Panc1 (cell line): ENCODE measurements around the gene FAM78A. TPM values are rescaled to one million over a fixed set of nuclear protein-coding genes. Genes with fewer than 3 reads are reported as not detected.
A peak's percentile ranks its signal among the peaks of the same experiment; 100 is the strongest.

Source experiments
- ATAC-seq: fragments of 200-7000 bp; cut with Tn5 transposase; 2 replicates; pipeline ENCODE4 v1.9.1; 2020; ENCODE audit warnings: mild to moderate bottlenecking, moderate library complexity
- BruUV-seq: library from RNA; stranded (reverse); fragments of 400-500 nt; replicated peaks from 2 replicates; lab custom pipeline; 2021; lab: Mats Ljungman, UMichigan
- CTCF ChIA-PET: fragments of 300-600 bp; sonication (Branson Sonifier 250); formaldehyde crosslinking; loops from one replicate; lab custom pipeline; 2022; ENCODE audit warnings: antibody characterized with exemption; lab: Charles Lee
- POLR2A ChIA-PET: fragments of 300-600 bp; sonication (Branson Sonifier 250); formaldehyde crosslinking; loops from one replicate; lab custom pipeline; 2022; ENCODE audit warnings: antibody characterized with exemption; lab: Charles Lee
- DNase-seq: peaks from one replicate; pipeline ENCODE4 v3.0.0-alpha.2; 2010; ENCODE audit warnings: low read depth, low spot score
- H3K27ac ChIP-seq: 2 replicates; pipeline ENCODE4 v1.5.1; 2011; ENCODE audit warnings: mild to moderate bottlenecking, low read length, inconsistent platforms
- H3K27me3 ChIP-seq: fragments of 200-500 bp; sonication (Bioruptor generic); 2 replicates; pipeline ENCODE4 v1.6.0; 2014; ENCODE audit warnings: low read length, inconsistent platforms; ENCODE audit not compliant: control insufficient read depth, insufficient read depth
- H3K36me3 ChIP-seq: fragments of 200-500 bp; sonication (Bioruptor generic); 2 replicates; pipeline ENCODE4 v1.5.1; 2014; ENCODE audit warnings: inconsistent platforms, mild to moderate bottlenecking, low read length, moderate library complexity; ENCODE audit not compliant: control insufficient read depth, insufficient read depth
- H3K4me1 ChIP-seq: 2 replicates; pipeline ENCODE4 v1.5.1; 2011; ENCODE audit warnings: inconsistent platforms, mild to moderate bottlenecking, low read length, moderate library complexity; ENCODE audit not compliant: control insufficient read depth, insufficient read depth
- H3K4me3 ChIP-seq, 2 experiments: 2 replicates each; pipeline ENCODE4 v1.5.1; 2011 to 2012; ENCODE audit warnings: low read depth in 2 of 2, low read length in 2 of 2, mild to moderate bottlenecking in 2 of 2, inconsistent platforms in 1 of 2, moderate library complexity in 1 of 2
- H3K9me3 ChIP-seq: fragments of 200-500 bp; sonication (Bioruptor generic); 2 replicates; pipeline ENCODE4 v1.5.1; 2014; ENCODE audit warnings: low read depth, mild to moderate bottlenecking, inconsistent platforms, low read length, moderate library complexity; ENCODE audit not compliant: control insufficient read depth, insufficient read depth
- POLR2AphosphoS5 ChIP-seq: IDR thresholded peaks from 2 replicates; pipeline ENCODE4 v1.6.1; 2012; ENCODE audit warnings: mild to moderate bottlenecking, low read depth, low read length, moderate library complexity
- REST ChIP-seq, 2 experiments: IDR thresholded peaks; 2 replicates each; pipeline ENCODE4 v1.6.1; 2011 to 2012; ENCODE audit warnings: low read depth in 2 of 2, control low read depth in 1 of 2, low read length in 1 of 2, mild to moderate bottlenecking in 1 of 2, moderate library complexity in 1 of 2; ENCODE audit not compliant: insufficient read depth in 1 of 2
- SIN3A ChIP-seq: IDR thresholded peaks from 2 replicates; pipeline ENCODE4 v1.6.1; 2012; ENCODE audit warnings: low read depth, mild to moderate bottlenecking, low read length, moderate library complexity, borderline replicate concordance; ENCODE audit not compliant: insufficient read depth
- TCF7L2 ChIP-seq: IDR thresholded peaks from 2 replicates; pipeline ENCODE4 v1.6.1; 2011; ENCODE audit warnings: mild to moderate bottlenecking, low read depth, low read length, inconsistent platforms
- in situ Hi-C: cut with HindIII; loops from 2 replicates; pipeline ENCODE4 v1.10.0; 2016; ENCODE audit warnings: low sequenced_read_pairs, low pct_unique_long_range_greater_than_20kb
- intact Hi-C: fragments of 100-400 bp; cut with micrococcal nuclease; formaldehyde crosslinking; loops from one replicate; pipeline ENCODE4 v1.10.0; 2022; ENCODE audit not compliant: unreplicated experiment
- total RNA-seq: library from RNA; stranded (reverse); gene quantifications from one replicate; pipeline ENCODE4 v1.2.1, GENCODE V29; 2021; ENCODE audit not compliant: unreplicated experiment
- TF ChIP-seq, protein P1 (sequence below): fragments of 450-650 bp; IDR thresholded peaks from 2 replicates; pipeline ENCODE4 v1.5.1; 2017; ENCODE audit warnings: mild to moderate bottlenecking

Gene FAM78A
- total RNA-seq, 1 experiment from 2014 or later = 0.59 TPM

DNA sequence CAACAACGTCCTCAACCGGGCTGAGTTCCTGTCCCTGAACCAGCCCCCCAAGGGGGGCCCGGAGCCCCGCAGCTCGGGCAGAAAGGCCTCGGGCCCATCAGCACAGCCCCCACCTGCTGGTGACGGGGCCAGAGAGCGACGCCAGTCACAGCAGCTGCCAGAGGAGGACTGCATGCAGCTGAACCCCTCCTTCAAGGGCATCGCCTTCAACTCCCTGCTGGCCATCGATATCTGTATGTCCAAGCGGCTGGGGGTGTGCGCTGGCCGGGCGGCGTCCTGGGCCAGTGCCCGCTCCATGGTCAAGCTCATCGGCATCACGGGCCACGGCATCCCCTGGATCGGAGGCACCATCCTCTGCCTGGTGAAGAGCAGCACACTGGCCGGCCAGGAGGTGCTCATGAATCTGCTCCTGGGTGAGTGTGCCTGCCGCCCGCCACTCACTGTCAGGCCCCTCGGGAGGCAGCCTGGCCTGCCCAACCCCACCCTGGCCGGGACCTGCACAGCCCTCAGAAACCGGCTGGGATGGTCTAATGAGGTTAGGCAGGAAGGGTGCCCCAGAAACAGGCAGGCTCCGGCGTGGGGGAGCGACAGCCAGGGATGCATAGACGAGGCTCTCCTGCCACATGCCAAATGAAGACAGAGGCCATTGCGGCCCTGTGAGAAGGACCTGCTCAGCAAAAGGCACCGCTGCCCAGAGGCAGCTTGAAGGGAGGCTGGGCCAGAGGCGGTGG lies 13.9 kb upstream of the FAM78A start:
- BruUV-seq = no TSS peak
- intact Hi-C loops = no loop called here
- no peak for DNase-seq
- in situ Hi-C loops = no loop called here
- H3K9me3 ChIP-seq = no peaks in the 10 kb centered on the region
- H3K4me1 ChIP-seq = no peaks in the 10 kb centered on the region; the same call in 1 of the 2 replicates
- ChIA-PET CTCF (interaction anchor here (0.6 kb wide), 1 partner anchor 244 kb away, joined by 3 read pairs; no protein-coding TSS in a partner anchor), POLR2A (no interaction called here)
- H3K36me3 ChIP-seq = no peaks in the 10 kb centered on the region
- peak overlapping the region; percentile 43 to 54 for H3K4me3 ChIP-seq
- peak overlapping the region; percentile 70 for H3K27ac ChIP-seq
- H3K27me3 ChIP-seq = no peaks in the 10 kb centered on the region
- TF ChIP-seq POLR2AphosphoS5 (no peak), REST (IDR thresholded peaks at IDR 0.05; ENCODE audit: insufficient read depth in 1 of 2, low read depth in 2 of 2, low read length in 1 of 2) (no peak), SIN3A (no peak; the same call in 1 of the 2 replicates), TCF7L2 (no peak)
- TF ChIP-seq, protein P1, sequence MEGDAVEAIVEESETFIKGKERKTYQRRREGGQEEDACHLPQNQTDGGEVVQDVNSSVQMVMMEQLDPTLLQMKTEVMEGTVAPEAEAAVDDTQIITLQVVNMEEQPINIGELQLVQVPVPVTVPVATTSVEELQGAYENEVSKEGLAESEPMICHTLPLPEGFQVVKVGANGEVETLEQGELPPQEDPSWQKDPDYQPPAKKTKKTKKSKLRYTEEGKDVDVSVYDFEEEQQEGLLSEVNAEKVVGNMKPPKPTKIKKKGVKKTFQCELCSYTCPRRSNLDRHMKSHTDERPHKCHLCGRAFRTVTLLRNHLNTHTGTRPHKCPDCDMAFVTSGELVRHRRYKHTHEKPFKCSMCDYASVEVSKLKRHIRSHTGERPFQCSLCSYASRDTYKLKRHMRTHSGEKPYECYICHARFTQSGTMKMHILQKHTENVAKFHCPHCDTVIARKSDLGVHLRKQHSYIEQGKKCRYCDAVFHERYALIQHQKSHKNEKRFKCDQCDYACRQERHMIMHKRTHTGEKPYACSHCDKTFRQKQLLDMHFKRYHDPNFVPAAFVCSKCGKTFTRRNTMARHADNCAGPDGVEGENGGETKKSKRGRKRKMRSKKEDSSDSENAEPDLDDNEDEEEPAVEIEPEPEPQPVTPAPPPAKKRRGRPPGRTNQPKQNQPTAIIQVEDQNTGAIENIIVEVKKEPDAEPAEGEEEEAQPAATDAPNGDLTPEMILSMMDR = no peak
- peak; percentile 59 for ATAC-seq

GRCh38 chr9:131289301-131290035 lies 13.2 kb upstream of the FAM78A start, which contains the start of gene PLPP7:
TSS of gene PLPP7 (plus strand) at chr9:131289723. CDS start at chr9:131289998, 275 bp downstream.
- in situ Hi-C loops (no loop called here), intact Hi-C loops (no loop called here)
- Histone ChIP-seq H3K27me3 (no peaks in the 10 kb centered on the region), H3K4me1 (no peaks in the 10 kb centered on the region; the same call in 1 of the 2 replicates), H3K36me3 (no peaks in the 10 kb centered on the region), H3K27ac (peak within 1 kb of the TSS; percentile 70), H3K4me3 (peak within 1 kb of the TSS; percentile 43 to 54), H3K9me3 (no peaks in the 10 kb centered on the region)
- ATAC-seq (peak; percentile 94), DNase-seq (no peak)
- TF ChIP-seq POLR2AphosphoS5 (no peak), REST (IDR thresholded peaks at IDR 0.05; ENCODE audit: insufficient read depth in 1 of 2, low read depth in 2 of 2, low read length in 1 of 2) (no peak), SIN3A (peak; percentile 32; the same call in 1 of the 2 replicates)
- POLR2A ChIA-PET = no interaction called here
- CTCF ChIA-PET = interaction anchor here (0.6 kb wide), 1 partner anchor 243 kb away, joined by 3 read pairs; no protein-coding TSS in a partner anchor
- BruUV-seq = no TSS peak
